Keratinocyte (primary cell): ENCODE results near the gene EVI5. TPM values are rescaled to one million over a fixed set of nuclear protein-coding genes. Genes with fewer than 3 reads are reported as not detected.
A peak's percentile ranks its signal among the peaks of the same experiment; 100 is the strongest.

Experiments
- DNase-seq: peaks from one replicate; pipeline ENCODE4 v3.0.0-alpha.2; 2011; ENCODE audit warnings: low read depth, missing footprints, low spot score
- FAIRE-seq: peaks from 2 replicates; lab custom pipeline; 2011; peaks lifted over from hg19 to GRCh38; lab: Jason Lieb, UNC
- H2AFZ ChIP-seq: 2 replicates; pipeline ENCODE4 v1.6.0; 2012; ENCODE audit warnings: low read length, control low read depth, inconsistent platforms; ENCODE audit not compliant: control insufficient read depth
- H3K27ac ChIP-seq: 2 replicates; pipeline ENCODE4 v1.5.1; 2011; ENCODE audit warnings: low read length; ENCODE audit not compliant: control insufficient read depth, insufficient read depth
- H3K27me3 ChIP-seq: 3 replicates; pipeline ENCODE4 v1.6.0; 2011; ENCODE audit warnings: low read length; ENCODE audit not compliant: control insufficient read depth, insufficient read depth; ENCODE audit errors: extremely low read depth
- H3K36me3 ChIP-seq, 2 experiments: 2 replicates in 1 of 2; 3 replicates in 1 of 2; pipeline ENCODE4 v1.5.1; 2011; ENCODE audit warnings: low read length in 2 of 2, mild to moderate bottlenecking in 1 of 2; ENCODE audit not compliant: control insufficient read depth in 2 of 2, insufficient read depth in 2 of 2; ENCODE audit errors: extremely low read depth in 1 of 2
- H3K4me1 ChIP-seq: 3 replicates; pipeline ENCODE4 v1.5.1; 2011; ENCODE audit warnings: low read length; ENCODE audit not compliant: control insufficient read depth, insufficient read depth; ENCODE audit errors: extremely low read depth
- H3K4me2 ChIP-seq: 3 replicates; pipeline ENCODE4 v1.6.0; 2011; ENCODE audit warnings: low read depth, low read length; ENCODE audit not compliant: control insufficient read depth, insufficient read depth; ENCODE audit errors: extremely low read depth
- H3K4me3 ChIP-seq, 3 experiments: fragments of 200-600 bp in 1 of 3; sonication (generic) in 1 of 3; 2 replicates in 2 of 3; 3 replicates in 1 of 3; pipeline ENCODE4 v1.5.1; 2011 to 2016; ENCODE audit warnings: low read length in 3 of 3, mild to moderate bottlenecking in 3 of 3, control low read depth in 2 of 3, inconsistent platforms in 1 of 3, low read depth in 1 of 3, mixed read lengths in 1 of 3, mixed run types in 1 of 3, moderate library complexity in 1 of 3; ENCODE audit not compliant: control insufficient read depth in 2 of 3, insufficient read depth in 2 of 3; ENCODE audit errors: extremely low read depth in 1 of 3
- H3K79me2 ChIP-seq: 2 replicates; pipeline ENCODE4 v1.6.0; 2012; ENCODE audit warnings: low read length; ENCODE audit not compliant: control insufficient read depth, insufficient read depth
- H3K9ac ChIP-seq: 3 replicates; pipeline ENCODE4 v1.6.0; 2011; ENCODE audit warnings: low read length; ENCODE audit not compliant: control insufficient read depth, insufficient read depth; ENCODE audit errors: extremely low read depth
- H3K9me1 ChIP-seq: 3 replicates; pipeline ENCODE4 v1.6.0; 2011; ENCODE audit warnings: low read length; ENCODE audit not compliant: control insufficient read depth, insufficient read depth; ENCODE audit errors: extremely low read depth
- H3K9me3 ChIP-seq: 2 replicates; pipeline ENCODE4 v1.5.1; 2012; ENCODE audit warnings: low read depth, low read length; ENCODE audit not compliant: control insufficient read depth
- H4K20me1 ChIP-seq: 3 replicates; pipeline ENCODE4 v1.6.0; 2011; ENCODE audit warnings: low read length; ENCODE audit not compliant: control insufficient read depth, insufficient read depth; ENCODE audit errors: extremely low read depth
- EZH2 ChIP-seq: IDR thresholded peaks from one replicate; pipeline ENCODE4 v1.6.1; 2012; ENCODE audit warnings: inconsistent platforms, mild to moderate bottlenecking, low read length, moderate library complexity
- dilution Hi-C: fragments of 300-500 bp; cut with MboI; formaldehyde crosslinking; loops from one replicate; pipeline ENCODE4 v1.7.0; 2020; ENCODE audit warnings: low sequenced_read_pairs; ENCODE audit not compliant: extremely low pct_ligation_motif_present
- polyA plus RNA-seq, 5 experiments: library from polyadenylated mRNA; depleted of rRNA in 3 of 5; stranded (reverse) in 3 of 5; stranded (forward) in 1 of 5; unstranded in 1 of 5; fragments of >200 nt; gene quantifications; 1 replicate in 1 of 5; 2 replicates in 3 of 5; 3 replicates in 1 of 5; pipeline versions ENCODE4 v1.2.1 to v1.2.3, GENCODE V29; 2011 to 2012; ENCODE audit warnings: missing spikeins in 2 of 5, low read depth in 1 of 5, low replicate concordance in 1 of 5
- TF ChIP-seq, protein P1 (sequence below), 3 experiments: IDR thresholded peaks in 1 of 3; conservative IDR thresholded peaks in 1 of 3; optimal IDR thresholded peaks in 1 of 3; 2 replicates in 2 of 3; 3 replicates in 1 of 3; pipeline versions ENCODE3 to v1.5.1; 2011; ENCODE audit warnings: low read length in 3 of 3, mild to moderate bottlenecking in 3 of 3, moderate library complexity in 2 of 3, control low read depth in 1 of 3, inconsistent platforms in 1 of 3; ENCODE audit not compliant: insufficient read depth in 2 of 3; ENCODE audit errors: extremely low read depth in 1 of 3

The EVI5 gene
- polyA plus RNA-seq, 1 donor (not counting 4 experiments of a cell fraction or from before 2014, with no cell fraction given), result 23.2 TPM

DNA sequence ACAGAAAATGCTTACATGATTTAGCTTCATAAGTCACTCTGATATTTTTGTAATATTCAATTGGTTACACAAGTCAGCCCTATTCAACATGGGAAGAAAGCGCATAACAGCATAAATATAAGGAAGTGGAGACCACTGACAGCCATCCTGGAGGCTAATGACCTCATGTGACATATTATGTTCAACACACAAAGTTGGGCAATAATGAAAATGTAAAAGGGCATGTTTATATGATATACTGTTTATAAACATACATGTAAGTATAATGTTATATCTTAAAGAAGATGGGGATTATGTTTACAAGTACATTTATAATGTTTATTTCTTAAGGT is 30.2 kb downstream of the EVI5 start:
- Histone ChIP-seq H3K27ac (no peak overlapping the region), H2AFZ (no peak overlapping the region), H3K79me2 (peaks cover 79% of the 10 kb centered on the region), H4K20me1 (peaks cover 2% of the 10 kb centered on the region), H3K4me3 (no peak overlapping the region), H3K9me3 (peaks cover 2% of the 10 kb centered on the region), H3K36me3 (peaks cover 0 to 3% of the 10 kb centered on the region in 2 experiments), H3K9me1 (no peaks in the 10 kb centered on the region), H3K27me3 (no peaks in the 10 kb centered on the region), H3K9ac (no peak overlapping the region), H3K4me1 (peaks cover 12% of the 10 kb centered on the region), H3K4me2 (no peak overlapping the region)
- dilution Hi-C loops, result no loop called here
- TF ChIP-seq EZH2, result no peak
- TF ChIP-seq, protein P1, sequence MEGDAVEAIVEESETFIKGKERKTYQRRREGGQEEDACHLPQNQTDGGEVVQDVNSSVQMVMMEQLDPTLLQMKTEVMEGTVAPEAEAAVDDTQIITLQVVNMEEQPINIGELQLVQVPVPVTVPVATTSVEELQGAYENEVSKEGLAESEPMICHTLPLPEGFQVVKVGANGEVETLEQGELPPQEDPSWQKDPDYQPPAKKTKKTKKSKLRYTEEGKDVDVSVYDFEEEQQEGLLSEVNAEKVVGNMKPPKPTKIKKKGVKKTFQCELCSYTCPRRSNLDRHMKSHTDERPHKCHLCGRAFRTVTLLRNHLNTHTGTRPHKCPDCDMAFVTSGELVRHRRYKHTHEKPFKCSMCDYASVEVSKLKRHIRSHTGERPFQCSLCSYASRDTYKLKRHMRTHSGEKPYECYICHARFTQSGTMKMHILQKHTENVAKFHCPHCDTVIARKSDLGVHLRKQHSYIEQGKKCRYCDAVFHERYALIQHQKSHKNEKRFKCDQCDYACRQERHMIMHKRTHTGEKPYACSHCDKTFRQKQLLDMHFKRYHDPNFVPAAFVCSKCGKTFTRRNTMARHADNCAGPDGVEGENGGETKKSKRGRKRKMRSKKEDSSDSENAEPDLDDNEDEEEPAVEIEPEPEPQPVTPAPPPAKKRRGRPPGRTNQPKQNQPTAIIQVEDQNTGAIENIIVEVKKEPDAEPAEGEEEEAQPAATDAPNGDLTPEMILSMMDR (optimal IDR thresholded peaks at IDR 0.05 in 1 of 3, IDR thresholded peaks at IDR 0.05 in 1 of 3, conservative IDR thresholded peaks at IDR 0.05 in 1 of 3; ENCODE audit: extremely low read depth in 1 of 3, insufficient read depth in 2 of 3, low read length in 3 of 3), result no peak
- DNase-seq (no peak), FAIRE-seq (no peak)

DNA sequence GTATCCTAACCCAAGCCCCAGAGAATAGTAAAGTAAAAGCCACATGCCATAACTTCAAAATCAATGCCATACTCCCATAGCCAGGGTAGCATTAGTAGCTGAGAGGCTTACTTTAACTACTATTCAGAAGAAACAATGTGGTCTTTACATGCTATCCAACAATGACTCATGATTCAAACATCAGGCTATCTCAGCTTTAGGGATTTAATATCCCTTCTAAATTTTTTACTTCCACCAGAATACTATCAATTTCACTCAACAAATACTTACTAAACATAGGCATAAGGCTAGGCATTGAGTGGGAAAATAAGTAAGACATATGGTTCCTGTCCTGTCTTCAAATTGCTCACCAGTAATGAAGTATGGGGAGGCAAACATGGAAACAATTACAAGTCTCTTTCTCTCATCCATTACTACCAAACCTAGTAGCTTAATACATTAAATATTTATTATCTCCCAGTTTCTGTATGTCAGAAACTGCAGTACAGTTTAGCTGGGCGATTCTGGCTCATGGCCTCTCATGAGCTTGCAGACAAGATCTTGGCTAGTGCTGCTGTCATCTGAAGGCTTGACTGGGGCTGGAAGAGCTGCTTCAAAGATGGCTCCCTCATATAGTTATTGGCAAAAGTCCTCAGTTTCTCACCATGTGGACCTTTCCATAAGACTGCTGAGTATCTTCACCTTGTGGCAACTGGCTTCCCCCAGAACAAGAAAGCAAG is 30.7 kb downstream of the EVI5 start:
- no peak overlapping the region for H3K9ac ChIP-seq
- no peaks in the 10 kb centered on the region for H3K27me3 ChIP-seq
- H3K4me2 ChIP-seq, result peak overlapping the region; percentile 42
- H3K36me3 ChIP-seq, result peaks cover 0 to 3% of the 10 kb centered on the region in 2 experiments
- H3K4me3 ChIP-seq, result peak overlapping the region in 1 of 3 experiments; percentile 26
- peaks cover 12% of the 10 kb centered on the region for H3K4me1 ChIP-seq
- DNase-seq, result no peak
- H3K27ac ChIP-seq, result peak overlapping the region; percentile 28
- H2AFZ ChIP-seq, result no peak overlapping the region
- dilution Hi-C loops, result no loop called here
- no peaks in the 10 kb centered on the region for H3K9me1 ChIP-seq
- H3K79me2 ChIP-seq, result peaks cover 80% of the 10 kb centered on the region
- TF ChIP-seq EZH2, result no peak
- TF ChIP-seq, protein P1 (optimal IDR thresholded peaks at IDR 0.05 in 1 of 3, IDR thresholded peaks at IDR 0.05 in 1 of 3, conservative IDR thresholded peaks at IDR 0.05 in 1 of 3; ENCODE audit: extremely low read depth in 1 of 3, insufficient read depth in 2 of 3, low read length in 3 of 3), result no peak
- H4K20me1 ChIP-seq, result peaks cover 2% of the 10 kb centered on the region
- FAIRE-seq, result peak; percentile 87
- H3K9me3 ChIP-seq, result peaks cover 2% of the 10 kb centered on the region
